Measurements from ENCODE around the gene CEACAM7. TPM values are rescaled to one million over a fixed set of nuclear protein-coding genes. Genes with fewer than 3 reads are reported as not detected.

CEACAM7 gene
- total and polyA plus RNA-seq, 2 of the 13 experiments (the other 11 are each of a cell fraction or from before 2014, with no cell fraction given) = not detected

GRCh38 chr19:41705393-41706174, 17.5 kb upstream of the CEACAM7 start (continued):
- TF ChIP-seq ZNF709 (CRISPR knock-in tag; IDR thresholded peaks at IDR 0.05) (no peak), ZNF317 (CRISPR knock-in tag; IDR thresholded peaks at IDR 0.05) (no peak), TBX2 (CRISPR knock-in tag; IDR thresholded peaks at IDR 0.05; ENCODE audit: borderline replicate concordance) (no peak), ZBTB25 (CRISPR knock-in tag; IDR thresholded peaks at IDR 0.05) (0 out of 2 replicates have a peak, but pooled peaks have one; percentile 34), ZNF580 (CRISPR knock-in tag; IDR thresholded peaks at IDR 0.05; ENCODE audit: borderline replicate concordance, low read depth) (0 out of 2 replicates have a peak, but pooled peaks have one; percentile 49), ARID3A (IDR thresholded peaks at IDR 0.05; ENCODE audit: low read depth, low read length) (no peak), SPEN (CRISPR knock-in tag; IDR thresholded peaks at IDR 0.05; ENCODE audit: low read depth) (no peak), FOXA3 (CRISPR knock-in tag; IDR thresholded peaks at IDR 0.05) (no peak), ZBTB40 (IDR thresholded peaks at IDR 0.05) (no peak), ZBTB40 (CRISPR knock-in tag; IDR thresholded peaks at IDR 0.05) (no peak), ZNF563 (CRISPR knock-in tag; IDR thresholded peaks at IDR 0.05) (no peak)

Measured in HepG2 (cell line).